ENCODE data around the gene DPF1.
A peak's percentile ranks its signal among the peaks of the same experiment; 100 is the strongest.
"Not testable (repeated sequence)": the region's sequence is repeated elsewhere in the genome, so short reads cannot be mapped to it uniquely, and the experiment has no call there.

DPF1 gene

DNA sequence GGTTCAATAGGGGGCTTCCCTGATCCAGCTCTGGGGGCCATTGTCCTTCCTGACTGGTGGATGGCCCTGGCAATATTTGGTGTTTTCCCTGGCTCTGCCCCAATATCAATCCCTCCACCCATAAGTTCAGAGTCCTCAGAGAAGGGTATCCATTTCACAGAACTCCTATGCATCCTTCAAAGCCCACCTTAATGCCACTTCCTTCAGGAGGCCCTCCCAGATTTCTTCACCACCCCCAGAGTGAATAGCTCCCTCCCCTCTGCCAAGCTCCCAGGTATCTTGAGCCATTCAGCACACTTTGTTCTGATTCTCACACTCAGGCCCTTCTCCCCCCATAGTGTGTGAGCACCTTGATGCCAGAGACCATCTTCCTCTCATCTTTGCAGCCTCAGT is 26.4 kb upstream of the DPF1 start:
- DNase-seq, result no peak

GRCh38 chr19:38248421-38248820 is 24.4 kb upstream of the DPF1 start:
- no peak for DNase-seq

DNA sequence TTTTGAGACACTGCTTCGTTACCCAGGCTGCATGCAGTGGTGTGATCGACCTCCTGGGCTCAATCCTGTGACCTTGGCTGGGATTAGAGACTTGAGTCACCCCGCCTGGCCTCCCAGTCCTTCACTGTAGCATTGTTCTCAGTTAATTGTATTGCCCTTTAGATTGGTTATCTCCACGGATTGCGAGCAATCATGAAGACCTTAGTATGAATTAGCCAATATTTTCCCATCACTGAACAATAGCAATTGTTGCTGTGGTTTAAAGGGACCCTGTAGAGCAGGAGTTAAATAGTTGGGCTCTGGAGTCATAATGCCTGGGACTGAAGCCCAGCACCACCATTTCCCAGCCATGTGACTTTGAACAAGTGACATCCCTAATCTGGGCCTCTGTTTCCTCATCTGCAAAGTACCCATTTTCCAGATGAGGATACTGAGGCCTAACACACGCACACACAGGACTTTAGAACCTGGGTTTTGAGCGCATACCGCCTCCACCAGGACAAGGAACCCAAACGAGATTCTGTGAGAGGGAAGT is 23.8 kb upstream of the DPF1 start:
- DNase-seq, result no peak

GRCh38 chr19:38247126-38247525 is 23.1 kb upstream of the DPF1 start:
- DNase-seq, result no peak

DNA sequence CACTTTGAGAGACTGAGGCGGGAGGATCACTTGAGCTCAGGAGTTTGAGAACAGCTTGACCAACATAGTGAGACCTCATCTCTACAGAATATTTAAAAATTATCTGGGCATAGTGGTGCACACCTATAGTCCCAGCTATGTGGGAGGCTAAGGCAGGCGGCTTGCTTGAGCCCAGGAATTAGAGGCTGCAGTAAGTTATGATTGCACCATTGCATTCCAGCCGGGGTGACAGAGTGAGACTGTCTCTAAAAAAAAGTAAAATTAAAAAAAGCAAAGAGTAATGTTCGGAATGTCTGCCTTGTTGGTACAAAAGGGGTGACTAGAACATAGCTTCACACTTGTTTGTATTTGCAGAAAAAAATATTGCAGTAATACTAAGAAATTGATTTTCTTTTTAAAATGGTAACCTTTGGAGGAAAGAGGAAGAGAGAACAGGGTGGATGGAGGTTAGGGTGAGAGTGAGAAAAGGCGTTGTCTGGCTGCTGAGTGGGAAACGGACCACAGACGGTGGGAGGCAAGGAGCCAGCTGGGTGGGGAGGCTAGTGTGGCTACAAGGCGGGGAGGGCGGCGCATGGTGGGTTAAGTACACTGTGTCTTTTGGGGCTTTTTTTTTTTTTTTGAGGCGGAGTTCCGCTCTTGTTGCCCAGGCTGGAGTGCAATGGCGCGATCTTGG is 21.9 kb upstream of the DPF1 start:
- no peak for DNase-seq

DNA sequence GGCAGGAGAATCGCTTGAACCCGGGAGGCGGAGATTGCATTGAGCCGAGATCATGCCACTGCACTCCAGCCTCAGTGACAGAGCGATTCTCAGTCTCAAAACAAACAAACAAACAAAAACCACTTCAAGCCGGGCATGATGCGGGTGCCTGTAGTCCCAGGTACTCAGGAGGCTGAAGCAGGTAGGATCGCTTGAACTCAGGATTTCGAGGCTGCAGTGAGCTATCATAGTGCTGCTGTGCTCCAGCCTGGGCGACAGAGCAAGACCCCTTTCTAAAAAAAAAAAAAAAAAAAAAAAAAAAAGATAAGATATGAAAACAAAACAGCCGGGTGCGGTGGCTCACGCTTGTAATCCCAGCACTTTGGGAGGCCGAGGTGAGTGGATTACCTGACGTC is 19.3 kb upstream of the DPF1 start:
- no peak for DNase-seq

DNA sequence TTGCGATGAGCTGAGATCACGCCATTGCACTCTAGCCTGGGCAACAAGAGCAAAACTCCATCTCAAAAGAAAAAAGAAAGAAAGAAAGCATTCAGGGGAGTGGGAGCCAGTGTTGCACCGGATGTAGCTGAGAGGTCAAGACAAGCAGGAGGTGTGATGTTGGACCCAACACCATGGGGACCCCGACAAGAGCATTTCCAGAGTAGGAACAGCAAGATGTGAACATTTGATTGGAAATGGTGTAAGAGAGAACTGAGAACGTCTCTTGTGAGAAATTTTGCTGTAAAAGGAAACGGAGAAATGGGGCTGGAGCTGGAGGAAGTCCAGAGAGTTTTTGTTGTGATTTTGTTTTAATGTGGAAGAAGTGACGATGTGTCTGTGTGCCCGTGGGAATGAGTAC is 15.8 kb upstream of the DPF1 start:
- DNase-seq, result no peak

DNA sequence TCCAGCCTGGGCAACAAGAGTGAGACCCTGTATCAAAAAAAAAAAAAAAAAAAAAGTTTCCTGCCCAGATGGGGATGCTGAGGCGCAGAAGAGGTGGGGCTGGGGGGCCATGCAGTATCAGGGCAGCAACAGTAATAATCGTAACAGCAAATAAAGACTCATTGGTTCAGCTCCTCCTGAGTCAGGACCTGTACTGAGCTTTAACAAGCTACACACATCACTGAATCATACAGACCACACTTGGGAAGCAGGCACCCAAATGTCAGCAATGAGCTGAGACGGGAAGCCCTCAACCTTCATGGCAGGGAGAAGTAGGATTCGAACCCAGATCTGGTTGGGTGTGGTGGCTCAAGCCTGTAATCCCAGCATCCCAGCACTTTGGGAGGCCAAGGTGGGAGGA is 10.6 kb upstream of the DPF1 start:
- no peak for DNase-seq

- peak; percentile 71 for DNase-seq
Observed at GRCh38 chr19:38233740-38234251, 9.8 kb upstream of the DPF1 start.

GRCh38 chr19:38231918-38232317 is 7.9 kb upstream of the DPF1 start:
- no peak for DNase-seq

- not testable (repeated sequence) for DNase-seq
Observed at GRCh38 chr19:38230506-38231133, 6.6 kb upstream of the DPF1 start.

DNA sequence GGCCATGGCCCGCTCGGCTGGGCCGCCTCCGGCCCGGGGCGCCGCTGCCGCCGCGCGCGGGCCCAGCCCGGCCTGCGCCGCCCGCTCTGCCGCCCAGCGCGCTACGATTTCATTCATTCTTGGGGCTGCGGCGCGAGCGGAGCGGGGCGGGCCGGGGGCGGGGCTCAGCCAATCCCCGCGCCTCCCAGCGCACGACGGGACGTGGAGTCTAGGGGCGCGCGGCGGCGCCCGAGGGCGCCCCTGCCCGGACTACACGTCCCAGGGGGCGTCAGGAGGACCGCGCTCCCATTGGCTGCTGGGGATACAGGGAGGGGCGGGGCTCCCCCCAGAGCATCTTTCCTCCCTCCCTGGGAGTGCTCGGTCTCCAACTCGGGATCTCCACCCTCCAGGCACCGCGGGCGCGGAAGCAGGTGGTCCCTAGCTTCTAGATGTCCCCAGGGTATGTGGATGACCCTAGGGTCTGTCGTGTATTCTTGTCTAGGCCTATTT is 5.6 kb upstream of the DPF1 start:
- DNase-seq, result peak; percentile 73

DNA sequence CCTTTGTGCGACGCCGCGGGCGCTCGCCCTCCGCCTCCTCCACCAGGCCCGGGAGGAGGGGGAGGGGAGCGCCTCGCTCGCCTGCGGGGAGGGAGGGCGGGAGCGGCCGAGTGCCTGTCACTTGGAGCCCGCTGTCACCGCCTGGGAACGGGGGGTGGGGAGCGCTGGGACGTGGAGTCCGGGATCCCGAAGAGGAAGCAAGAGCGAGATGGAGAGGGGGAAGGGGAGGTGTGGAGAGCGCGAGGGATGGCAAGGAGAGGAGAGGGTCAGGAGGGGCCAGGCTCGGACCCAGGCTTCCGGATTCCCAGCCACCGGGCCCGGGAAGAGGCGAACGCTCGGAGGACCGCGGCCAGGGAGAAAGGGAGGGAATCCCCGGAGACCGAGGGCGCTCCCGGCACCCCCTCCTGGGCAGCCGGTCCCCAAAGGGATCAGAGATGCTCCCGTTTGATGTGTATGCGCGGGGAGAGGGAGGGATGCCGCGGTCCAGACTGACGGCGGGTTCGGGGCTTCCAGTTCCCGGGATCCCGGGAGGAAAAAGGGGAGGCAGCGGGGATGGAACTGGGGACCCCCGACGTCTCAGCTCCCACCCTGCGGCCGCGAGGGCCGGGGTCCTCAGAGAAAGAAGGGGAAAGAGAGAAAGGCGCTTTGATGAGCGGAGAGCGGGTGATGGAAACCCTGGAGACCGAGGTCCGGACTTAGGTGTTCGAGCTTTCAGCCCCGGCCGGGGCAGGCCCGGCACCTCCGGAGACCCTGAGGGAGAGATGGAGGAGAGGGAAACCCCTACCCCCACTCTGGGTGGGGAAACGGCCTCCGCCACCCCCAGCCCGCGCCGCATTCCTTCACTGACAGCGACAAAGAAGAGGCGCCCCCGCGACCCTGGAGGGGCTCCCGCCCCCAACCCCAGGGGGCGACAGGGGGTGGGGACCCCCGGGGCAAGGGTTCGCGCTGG is 4.7 kb upstream of the DPF1 start:
- no peak for DNase-seq

- no peak for DNase-seq
Observed at GRCh38 chr19:38228005-38228377, 4.0 kb upstream of the DPF1 start.

- no peak for DNase-seq
Observed at GRCh38 chr19:38227287-38228004, 3.4 kb upstream of the DPF1 start.

DNA sequence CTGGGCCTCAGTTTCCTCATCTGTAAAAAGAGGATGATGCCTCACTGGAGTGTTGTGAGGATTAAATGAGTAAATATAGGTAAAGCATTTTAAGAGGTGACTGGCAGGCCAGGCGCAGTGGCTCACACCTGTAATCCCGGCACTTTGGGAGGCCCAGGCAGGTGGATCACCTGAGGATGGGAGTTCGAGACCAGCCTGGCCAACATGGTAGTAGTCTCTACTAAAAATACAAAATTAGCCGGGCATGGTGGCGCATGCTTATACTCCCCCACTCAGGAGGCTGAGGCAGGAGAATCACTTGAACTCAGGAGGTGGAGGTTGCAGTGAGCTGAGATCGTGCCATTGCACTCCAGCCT is 819 bp upstream of the DPF1 start:
- not testable (repeated sequence) for DNase-seq

DNA sequence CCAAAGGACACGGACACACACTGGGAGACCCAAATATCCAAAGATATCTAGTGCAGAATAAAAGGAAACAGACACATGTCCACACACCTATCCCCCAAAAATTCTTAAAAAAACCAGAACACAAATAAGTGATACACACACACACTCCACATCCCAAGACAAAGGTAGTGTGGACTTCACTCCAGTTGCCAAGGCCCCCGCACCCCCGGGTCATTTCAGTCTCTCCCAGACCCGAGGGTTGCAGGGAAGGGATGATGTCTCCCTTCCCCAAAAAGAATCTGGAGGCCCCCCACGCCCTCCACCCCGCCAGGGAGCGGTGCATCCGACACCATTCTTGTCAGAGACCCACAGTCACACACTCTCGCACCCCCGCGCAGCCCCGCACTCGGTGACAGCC is 407 bp downstream of the DPF1 start:
- no peak for DNase-seq

- DNase-seq, result no peak
Observed at GRCh38 chr19:38223119-38223523, 901 bp downstream of the DPF1 start.

- no peak for DNase-seq
Observed at GRCh38 chr19:38221919-38222830, 1.8 kb downstream of the DPF1 start.

- DNase-seq, result no peak
Observed at GRCh38 chr19:38221421-38221820, 2.6 kb downstream of the DPF1 start.

DNA sequence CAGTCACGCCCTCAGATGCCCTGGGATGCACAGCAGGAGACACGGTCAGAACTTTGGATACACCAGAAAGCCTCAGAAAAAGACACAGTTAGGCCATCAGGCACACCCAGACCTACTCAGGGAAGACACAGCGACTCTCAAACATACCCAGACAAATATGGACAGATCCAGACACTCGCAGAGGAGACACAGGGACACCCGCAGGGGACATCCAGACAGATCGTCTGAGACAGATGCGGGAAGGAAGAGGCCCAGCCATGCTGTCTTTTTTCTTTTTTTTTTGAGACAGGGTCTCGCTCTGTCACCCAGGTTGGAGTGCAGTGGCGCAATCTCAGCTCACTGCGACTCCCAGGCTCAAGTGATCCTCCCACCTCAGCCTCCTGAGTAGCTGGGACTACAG is 4.8 kb downstream of the DPF1 start:
- DNase-seq, result no peak

DNA sequence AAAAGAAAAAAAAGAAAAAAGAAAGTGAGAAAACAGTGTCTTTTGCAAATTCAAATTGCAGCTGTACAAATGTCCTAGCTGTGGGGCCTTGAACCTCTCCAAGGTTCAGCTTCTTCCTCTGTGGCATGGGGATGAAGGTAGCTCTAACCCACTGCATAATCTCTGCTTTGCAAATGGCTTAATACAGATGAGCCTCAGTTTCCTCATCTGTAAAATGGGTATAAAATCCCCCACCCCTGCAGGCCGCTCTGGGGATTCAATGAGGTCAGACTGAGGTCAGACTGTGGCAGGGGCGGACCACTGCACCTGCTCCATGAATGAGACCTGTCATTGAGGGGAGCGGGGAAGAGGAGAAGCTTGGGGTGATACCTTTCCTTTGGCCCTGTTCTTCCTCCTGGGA is 5.8 kb downstream of the DPF1 start:
- DNase-seq, result no peak

All from CD4-positive, alpha-beta T cell treated with Interleukin-15 for 1 hour (primary cell).